ENCODE data around the gene ANXA11.
"Not testable (repeated sequence)": the region's sequence is repeated elsewhere in the genome, so short reads cannot be mapped to it uniquely, and the experiment has no call there.

Gene ANXA11

DNA sequence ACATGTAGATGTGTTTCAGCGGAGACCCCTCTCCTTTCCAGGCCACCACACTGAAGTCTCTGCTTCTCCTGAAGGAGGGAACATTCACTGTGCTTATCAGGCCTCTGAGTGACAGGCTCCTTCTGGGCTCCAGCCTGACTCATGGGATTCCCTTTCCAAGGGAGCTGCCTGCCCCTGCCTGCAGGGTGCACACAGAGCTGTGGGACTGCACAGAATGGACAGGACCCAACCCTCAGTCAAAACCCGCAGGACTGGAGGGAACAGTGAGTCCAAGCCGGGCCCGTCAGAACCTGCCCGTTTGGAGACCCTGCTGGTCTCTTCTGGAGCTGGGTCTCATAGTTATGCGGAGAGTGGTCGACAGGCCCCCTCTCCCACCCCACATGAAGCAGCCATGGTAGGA is 40.2 kb downstream of the ANXA11 start:
- no peak for DNase-seq

DNA sequence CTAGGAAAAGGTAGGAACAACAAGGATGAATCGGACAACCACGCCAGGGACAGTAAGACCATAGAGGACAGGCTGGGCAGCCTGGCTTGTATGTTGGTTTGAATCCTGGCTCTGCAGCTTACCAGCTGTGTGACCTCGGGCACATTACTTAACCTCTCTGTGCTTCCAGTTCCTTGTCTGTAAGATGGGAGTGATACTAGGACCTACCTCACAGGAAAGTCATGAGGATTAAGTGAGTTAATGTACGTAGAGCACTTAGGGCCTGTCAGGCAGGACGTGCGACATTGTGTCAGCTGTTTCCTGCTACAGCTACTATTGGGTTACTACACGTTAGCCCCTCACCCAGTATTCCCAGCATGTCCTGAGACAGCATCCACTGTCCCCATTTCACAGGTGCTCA is 40.7 kb downstream of the ANXA11 start:
- DNase-seq, result no peak

DNA sequence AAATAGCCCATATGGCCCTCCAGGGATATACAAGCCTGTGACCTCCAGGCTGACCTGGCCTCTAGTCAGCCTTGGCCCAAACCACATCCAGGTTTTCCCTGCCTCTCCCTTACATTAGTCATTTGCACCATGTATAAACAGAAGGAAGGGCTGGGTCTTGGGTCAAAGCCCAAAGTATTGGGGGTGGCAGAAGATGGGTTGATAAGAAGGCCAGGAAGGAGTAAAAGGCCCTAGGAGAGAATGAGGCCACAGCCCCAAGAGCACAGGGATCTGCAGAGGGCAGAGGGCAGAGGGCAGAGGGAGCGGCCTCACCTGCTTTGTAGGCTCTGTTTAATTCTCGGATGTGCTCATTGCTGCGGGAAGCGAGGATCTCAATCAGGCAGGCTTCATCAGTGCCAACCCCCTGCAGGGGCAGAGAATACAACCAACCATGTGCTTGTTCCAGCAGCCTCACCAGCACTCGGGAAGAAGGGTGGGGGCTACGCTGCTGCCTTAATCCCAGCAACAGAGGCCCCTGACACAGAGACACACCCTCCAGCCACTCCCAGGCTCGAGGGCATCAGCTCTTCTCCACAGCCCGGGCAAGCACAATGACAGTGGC is 41.5 kb downstream of the ANXA11 start:
- DNase-seq, result no peak

DNA sequence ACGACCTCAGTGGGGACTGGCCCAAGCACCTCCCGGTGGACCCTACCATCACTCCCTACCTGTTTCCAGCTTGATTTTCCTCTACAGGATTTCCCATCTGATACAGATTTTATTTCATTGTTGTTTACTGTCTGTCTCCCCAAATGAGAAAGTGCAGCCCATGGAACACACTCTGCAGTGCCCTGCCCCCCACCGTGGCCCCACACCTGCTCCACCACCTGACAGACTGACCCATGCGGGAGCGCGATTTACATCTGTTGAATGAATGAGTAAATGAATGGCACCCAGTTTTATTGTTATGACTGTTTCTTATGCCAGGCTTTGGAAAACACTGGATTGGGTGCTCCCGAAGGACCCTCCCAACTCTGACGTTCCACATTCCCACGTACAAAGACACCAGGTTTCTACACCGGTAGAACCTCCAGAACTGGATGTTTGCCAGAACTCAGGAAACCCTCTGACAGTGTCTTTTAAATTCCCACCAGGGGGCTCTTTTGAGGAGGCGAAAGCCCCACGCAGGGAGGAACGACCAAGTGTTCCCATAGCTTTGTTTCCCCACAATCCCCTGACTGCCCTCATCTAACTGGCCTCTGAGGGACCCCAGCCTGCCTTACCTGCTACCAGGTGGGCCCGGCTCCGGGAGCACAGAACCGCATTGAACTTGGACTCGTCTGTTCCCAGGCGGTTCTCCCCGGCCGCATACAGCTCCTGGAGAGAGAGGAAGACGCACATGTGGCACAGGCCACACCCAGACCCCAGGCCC is 43.8 kb downstream of the ANXA11 start:
- DNase-seq, result peak; percentile 13

DNA sequence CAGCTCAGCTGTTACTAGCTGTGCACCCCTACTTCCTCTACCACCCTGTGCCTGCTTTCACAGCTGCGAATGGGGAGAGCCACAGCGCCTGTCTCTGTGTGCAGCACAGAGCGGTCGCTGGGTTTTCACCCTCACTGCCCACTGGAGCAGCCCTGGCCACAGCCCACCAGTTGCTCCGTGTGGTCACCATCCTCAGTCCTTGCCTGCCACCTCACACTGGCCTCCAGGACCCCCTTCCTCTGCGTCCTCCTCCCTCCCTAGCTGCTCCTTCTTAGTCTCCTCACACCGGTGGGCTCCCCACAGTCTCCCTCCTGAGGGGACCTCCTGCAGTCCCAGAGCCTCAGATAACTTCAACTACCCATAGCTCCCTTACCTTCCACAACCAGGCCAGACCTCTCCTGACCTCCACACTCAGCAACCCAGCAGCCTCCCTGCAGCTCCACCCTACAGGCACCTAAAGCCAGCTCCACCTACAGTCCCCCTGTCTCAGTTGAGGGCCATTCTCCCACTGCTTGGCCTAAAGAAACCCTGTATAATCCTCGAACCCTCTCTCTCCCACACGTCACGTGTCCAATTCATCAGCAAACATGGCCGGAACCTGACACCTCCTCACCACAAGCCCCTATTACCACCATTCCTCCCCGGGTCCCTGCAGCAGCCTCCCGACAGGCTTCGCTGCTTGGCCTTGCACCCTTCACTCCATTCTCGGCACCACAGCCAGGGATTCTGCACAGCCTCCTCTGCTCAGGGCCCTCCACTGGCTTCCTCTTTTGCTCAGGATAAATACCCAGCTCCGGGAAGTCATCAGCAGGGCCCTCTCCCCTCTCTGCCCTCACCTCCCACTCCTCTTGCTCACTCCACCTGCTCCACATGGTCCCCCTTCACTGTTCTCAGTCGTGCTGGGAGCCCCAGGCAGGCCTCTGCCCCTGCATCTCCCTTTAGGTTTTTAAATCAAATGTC is 44.7 kb downstream of the ANXA11 start:
- DNase-seq, result no peak

DNA sequence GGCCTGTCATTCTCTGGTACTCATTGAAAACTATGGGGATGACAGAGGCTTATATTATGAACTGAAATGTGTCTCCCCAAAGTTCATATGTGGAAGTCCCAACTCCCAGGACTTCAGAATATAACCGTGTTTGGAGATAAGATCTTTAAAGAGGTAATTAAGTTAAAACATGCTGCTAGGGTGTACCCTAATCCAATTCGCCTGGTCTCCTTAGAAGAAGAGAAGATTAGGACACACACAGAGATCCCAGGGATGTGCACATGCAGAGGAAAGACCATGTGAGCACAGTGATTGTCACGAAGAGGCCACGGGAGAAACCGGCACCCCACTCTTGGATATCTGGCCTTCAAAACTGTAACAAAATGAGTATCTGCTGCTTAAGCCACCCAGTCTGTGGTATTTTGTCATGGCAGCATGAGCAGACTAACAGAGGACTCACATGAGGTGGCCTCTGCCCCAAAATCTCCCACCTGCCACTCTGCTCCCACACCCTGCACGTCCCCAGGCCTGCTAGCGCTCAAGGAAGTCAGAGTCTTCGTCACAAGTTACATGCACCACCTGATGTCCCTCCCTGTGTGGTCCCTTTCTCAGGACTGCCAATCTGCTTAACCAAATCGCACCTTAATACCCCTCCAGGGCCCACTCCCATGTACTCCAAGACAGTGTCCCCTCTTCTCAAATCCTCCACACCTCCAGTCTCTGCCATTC is 46.0 kb downstream of the ANXA11 start:
- DNase-seq, result no peak

DNA sequence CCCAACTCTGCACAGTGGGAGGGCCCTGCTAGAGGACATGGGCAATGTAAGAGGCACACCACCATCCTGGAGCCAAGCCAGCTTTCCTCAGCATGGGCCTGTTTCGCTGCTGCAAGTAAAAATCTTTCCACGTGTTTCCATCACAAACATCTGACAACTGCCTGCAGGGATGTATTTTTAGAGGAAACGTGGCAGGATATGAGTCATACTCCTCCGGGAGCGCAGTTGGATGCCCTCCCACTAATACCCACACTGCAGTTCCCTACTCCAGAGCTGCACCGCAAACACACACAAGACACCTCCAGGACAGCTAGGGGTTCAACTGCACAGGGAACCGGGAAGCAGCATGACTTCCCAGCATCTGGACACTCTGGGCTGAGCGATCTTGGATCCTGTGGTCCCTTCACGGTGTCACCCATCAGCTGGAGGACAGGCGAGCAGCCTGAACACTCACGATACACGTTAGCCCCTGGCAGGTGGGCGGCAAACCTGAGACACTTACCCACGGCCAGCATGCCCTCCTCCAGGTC is 46.7 kb downstream of the ANXA11 start:
- DNase-seq, result no peak

DNA sequence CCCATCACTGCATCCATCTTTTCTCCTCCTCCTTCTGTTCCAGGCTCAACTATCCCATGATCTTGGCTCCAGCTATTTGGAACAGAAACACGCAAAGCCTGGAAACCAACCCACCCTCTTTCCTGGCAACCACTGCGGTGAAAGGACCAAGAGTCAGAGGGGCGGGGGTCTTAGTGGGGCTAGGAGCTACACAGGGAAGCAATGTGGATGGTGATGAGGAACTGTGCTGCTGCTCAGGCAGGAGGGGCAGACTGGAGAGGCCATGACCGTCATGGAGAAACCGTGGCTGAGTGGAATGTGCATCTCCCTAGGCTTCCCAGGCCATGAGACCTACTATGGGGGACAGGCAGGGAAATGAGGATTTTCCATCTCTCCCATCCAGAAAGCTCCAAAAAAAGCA is 47.2 kb downstream of the ANXA11 start:
- no peak for DNase-seq

DNA sequence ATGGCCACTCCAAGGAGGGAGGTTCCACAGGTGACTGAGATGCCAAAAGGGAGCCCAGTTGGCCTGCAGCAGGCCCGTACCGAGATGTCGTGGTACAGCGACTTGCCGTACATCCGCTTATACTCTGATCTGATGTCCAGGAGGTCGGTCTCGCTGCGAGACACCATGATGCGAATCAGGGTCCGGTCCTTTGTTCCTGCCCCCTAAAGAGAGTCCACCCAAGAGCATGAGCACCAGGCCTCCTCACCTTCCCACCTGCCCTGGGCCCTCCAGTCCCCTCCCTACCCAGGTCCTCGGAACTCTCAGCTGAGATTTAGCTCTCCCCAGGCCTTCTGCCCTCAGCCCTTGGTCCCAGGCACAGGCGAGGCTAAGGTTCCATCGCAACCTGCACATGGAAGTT is 47.8 kb downstream of the ANXA11 start:
- no peak for DNase-seq

DNA sequence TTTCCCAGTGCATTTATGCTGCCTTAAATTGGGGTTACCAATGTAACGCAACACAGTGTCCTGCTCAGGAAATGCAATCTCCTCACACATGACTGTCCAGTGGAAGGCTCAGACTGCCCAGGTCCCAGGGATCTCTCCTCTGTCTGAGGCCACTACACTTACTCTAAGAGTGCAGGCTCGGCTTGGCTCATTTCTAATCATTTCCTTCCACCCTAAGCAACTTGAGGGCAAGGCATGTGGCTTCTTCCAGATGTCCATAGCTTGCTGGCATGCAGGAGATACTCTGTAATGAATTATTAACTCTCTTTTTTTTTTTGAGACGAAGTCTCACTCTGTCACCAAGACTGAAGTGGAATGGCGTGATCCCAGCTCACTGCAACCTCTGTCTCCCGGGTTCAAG is 49.1 kb downstream of the ANXA11 start:
- DNase-seq, result no peak

DNA sequence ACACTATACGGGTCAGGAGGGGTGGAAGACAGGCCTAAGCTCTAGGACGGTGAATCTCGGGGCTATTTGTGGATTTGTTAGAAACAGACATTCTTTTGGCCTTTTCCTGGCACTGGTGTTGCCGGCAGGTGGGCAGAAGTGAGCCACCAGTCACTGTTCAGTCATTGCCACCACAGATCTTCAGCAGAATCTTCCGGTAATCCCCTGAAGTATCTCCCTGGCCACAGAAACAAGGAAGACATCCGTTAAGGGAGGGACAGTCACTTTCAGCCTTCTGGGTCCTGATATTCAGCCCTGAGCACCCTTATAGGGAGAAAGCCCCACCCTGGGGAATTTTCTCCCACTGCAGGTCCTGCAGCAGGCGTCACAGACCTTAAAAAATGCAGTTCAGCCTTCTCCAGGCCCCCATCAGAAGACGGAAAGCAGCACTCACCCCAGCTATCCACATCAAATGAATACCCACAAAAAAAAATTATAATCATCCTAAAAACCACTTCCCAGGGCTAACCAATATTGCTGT is 49.6 kb downstream of the ANXA11 start:
- DNase-seq, result no peak

DNA sequence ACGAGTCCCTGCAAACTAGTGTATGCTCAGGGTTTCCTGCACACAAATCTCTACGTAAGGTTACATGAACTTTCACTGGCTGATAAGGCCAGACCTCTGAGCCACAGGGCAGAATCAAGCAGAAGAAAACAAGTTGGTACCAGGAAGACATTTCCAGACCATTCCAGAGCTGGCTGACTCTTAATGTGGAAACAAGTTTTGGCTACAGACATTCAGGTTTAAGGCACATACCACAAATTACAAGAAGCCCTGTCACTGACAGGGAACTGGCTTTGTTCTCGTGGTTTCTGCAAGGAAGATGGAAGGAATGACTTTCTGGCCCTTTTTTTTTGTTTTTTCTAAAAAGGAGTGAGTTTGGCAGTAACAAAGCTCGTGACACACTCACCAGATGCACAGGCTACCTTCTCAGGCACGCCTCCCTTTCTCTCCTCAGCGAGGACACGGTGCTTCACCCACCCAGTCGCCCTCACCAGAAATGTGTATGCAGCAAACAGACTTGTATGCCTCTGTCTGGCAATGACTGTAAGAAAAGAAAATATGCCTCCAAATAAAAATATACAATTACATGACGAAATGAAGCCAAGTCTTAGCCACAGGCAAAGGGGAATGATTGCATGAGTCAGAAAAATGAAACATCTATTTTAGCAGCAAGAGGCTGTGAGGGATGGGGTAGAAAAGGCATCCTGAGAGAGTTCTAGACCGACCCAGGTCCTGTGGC is 50.2 kb downstream of the ANXA11 start:
- no peak for DNase-seq

DNA sequence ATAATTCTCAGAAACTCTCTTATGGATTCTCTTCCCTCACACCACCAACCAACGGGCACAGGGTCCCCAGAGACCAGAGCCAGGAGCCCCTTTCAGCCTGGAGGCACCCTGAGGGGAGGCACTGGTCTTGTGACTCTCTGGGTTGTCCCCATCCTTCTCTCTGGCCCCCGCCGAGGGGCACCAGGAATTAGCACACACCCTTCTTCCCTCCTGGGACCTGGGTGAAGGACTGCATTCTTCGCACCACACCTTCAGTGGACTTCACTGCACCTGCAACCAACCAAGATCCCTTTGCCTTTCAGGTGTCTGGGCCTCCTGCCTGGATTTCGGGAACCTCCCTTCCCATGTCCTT is 50.7 kb downstream of the ANXA11 start:
- DNase-seq, result no peak

DNA sequence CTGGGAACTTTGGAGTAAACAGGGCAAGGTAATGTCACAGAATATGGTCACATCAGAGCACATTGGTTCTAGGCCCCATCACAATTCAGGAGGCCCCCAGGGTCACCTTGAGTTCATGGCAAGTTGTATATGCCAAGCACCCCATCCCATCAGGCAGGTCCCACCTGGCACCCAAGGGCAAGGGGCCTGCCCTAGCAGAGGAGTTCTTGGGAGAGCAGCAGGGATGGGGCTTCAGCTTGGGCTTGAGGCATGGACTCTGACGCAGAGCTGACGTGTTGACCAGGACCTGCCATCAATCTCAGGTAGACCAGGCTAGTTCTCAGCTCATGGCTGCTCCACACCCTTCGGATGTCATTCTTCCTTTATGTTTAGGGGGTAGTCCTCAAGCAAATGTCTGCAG is 51.9 kb downstream of the ANXA11 start:
- DNase-seq, result no peak

DNA sequence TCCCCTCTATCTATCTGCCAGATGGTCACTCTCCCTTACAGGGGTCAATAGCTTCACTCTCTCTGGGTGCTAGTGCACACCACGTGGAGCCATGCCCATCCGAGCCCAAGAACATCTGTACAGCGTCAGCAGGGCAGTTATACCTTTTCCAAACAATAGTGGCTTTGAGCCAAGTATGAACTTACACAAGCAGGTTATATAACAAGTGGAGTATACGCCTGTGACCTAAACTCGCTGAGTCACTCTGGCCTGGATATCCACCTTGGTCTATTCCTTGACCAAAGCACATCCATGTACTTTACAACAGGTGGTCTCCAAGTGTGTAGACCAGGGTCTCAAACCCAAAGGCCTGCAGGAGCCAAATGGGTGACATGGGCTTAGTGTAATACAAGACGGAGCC is 52.5 kb downstream of the ANXA11 start:
- DNase-seq, result no peak

DNA sequence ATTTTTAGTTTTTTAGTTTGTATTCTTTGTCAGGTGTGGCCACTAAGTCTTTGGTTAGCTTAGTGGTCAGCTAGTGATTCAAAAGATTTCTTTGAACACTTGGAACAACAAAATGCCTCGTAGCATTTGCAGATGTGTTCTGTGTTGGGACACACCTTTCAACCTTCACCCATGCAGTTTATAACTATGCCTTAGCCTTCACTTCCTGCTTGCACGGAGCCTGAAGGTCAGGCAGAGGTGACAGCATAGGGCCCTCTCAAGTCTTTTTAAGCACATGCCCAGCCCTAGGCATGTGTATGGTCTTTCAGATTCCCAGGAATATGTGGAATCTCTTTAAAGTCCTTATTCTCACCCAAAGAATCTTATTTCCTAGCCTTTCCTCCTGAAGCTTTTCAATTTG is 55.2 kb downstream of the ANXA11 start:
- DNase-seq, result no peak

DNA sequence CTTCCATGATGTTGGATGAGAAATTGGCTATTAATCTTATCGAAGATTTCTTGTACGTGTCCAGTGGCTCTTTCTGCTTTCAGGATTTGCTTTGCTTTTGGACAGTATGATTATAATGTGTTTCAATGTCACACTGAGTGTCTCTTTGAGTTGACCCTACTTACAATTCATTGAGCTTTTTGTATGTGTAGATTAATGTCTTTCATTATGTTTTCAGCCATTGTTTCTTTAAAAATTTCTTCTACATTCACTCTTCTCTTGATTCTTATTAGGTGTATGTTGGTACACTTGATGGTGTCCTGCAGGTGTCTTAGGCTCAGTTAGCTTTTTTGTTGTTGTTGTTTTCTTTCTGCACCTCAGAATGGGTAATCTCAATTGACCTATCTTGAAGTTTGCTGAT is 56.2 kb downstream of the ANXA11 start:
- no peak for DNase-seq

DNA sequence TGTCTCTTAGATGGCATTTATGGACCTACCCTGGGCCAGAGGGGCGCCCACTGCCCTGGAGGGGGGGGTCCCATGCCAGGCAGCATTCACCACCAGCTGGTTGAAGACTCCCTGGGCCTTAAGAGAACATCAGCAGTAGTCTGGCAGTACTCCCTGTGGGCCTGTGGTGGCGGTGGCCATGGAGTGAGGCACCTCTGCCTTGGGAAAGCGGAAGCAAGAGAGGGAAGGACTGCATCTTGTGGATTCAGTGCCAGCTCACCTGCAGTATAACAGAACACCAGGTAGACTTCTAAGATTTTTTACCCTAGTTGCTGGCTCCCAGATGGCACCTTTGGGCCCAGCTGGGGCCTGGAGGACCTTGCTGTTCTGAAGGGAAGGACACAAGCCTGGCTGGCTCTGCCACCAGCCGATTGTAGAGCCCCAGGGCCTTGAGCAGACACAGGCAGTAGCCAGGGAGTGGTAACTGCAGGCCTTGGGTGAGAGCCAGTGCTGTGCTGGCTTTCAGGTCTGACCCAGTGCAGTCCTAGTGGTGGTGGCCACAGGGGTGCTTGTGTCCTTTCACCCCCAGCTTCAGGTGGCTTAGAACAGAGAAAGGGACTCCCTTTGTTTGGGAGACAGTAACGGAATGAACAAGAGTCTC is 57.1 kb downstream of the ANXA11 start:
- no peak for DNase-seq

DNA sequence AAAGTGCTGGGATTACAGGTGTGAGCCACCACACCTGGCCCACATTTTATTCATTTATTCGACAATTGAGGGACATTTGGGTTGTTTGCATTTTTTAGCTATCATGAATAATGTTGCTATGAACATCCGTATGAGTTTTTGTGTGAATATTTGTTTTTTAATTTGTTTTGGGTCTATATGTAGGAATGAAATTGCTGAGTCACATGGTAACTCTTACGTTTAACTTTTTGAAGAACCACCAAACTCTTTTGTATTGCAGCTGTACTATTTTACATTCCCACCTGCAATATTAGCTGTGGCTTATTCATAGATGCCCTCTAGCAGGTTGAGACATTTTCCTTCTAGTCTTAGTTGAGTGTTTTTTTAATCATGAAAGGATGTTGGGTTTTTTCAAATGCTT is 58.4 kb downstream of the ANXA11 start:
- no peak for DNase-seq

DNA sequence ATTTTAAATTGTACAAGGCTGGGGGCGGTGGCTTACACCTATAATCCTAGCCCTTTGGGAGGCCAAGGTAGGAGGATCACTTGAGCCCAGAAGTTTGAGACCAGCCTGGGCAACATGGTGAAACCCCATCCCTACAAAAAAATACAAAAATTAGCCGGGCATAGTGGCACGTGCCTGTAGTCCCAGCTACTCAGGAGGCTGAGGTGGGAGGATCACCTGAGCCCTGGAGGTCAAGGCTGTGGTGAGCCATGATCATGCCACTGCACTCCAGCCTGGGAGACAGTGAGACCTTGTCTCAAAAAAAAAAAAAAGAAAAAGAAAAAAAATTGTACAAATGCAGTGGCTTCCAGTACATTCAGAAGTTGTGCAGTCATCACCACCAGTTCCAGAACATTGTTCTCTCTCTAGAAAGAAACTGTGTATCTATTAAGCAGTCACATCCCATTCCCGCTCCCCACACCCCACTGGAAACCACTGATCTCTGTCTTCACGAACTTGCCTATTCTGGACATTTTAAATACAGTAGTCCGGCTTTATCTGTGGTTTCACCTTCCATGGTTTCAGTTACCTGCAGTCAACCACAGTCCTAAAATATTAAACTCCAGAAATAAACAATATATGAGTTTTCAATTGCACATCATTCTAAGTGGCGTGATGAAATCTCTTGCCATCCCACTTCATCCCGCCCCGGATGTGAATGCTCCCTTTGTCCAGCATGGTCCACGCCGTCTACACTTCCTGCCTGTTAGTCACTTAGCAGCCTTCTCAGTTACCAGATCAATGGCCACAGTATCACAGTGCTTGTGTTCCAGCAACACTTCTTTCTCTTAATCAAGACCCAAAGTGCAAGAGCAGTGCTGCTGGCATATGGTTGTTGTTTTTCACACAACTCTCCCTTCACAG is 59.7 kb downstream of the ANXA11 start:
- DNase-seq, result not testable (repeated sequence)

Measured in CD4-positive, alpha-beta T cell treated with Interleukin-10 for 1 hour (primary cell).